Measurements from ENCODE around the gene TNFSF8.

Gene TNFSF8

GRCh38 chr9:114851306-114851705 is 79.1 kb downstream of the TNFSF8 start:
- DNase-seq (ENCODE audit: extremely low read depth, low read depth): no peak
- no peak overlapping the region for H3K4me3 ChIP-seq (replicated peaks; ENCODE audit: low read depth, low read length)
- TF ChIP-seq CTCF (IDR thresholded peaks at IDR 0.05; ENCODE audit: low read depth, low read length, missing control alignments): no peak
